ENCODE measurements around the gene OSBPL9.
"Not testable (repeated sequence)": the region's sequence is repeated elsewhere in the genome, so short reads cannot be mapped to it uniquely, and the experiment has no call there.

OSBPL9 gene

GRCh38 chr1:51581238-51581637 lies 35.7 kb upstream of the OSBPL9 start:
- Mint-ChIP-seq H3K27ac (ENCODE audit: low read depth) (no peak overlapping the region), H3K9me3 (no peaks in the 10 kb centered on the region), H3K36me3 (ENCODE audit: insufficient read depth) (no peaks in the 10 kb centered on the region), H3K4me1 (peaks cover 15% of the 10 kb centered on the region), H3K4me3 (no peak overlapping the region), H3K27me3 (no peaks in the 10 kb centered on the region)
- DNase-seq (ENCODE audit: low spot score in 2 of 2) (no peak), ATAC-seq (replicated peaks; ENCODE audit: extremely low read depth, poor library complexity, severe bottlenecking) (no peak)

GRCh38 chr1:51583532-51583931 lies 33.4 kb upstream of the OSBPL9 start:
- no peak for ATAC-seq (replicated peaks; ENCODE audit: extremely low read depth, poor library complexity, severe bottlenecking)
- peaks cover 3% of the 10 kb centered on the region for H3K4me1 Mint-ChIP-seq
- DNase-seq (ENCODE audit: low spot score in 2 of 2), result no peak
- H3K36me3 Mint-ChIP-seq (ENCODE audit: insufficient read depth), result no peaks in the 10 kb centered on the region
- H3K27me3 Mint-ChIP-seq, result peaks cover 3% of the 10 kb centered on the region
- no peaks in the 10 kb centered on the region for H3K9me3 Mint-ChIP-seq
- H3K4me3 Mint-ChIP-seq, result no peak overlapping the region
- no peak overlapping the region for H3K27ac Mint-ChIP-seq (ENCODE audit: low read depth)

- H3K27ac Mint-ChIP-seq (ENCODE audit: low read depth), result no peak overlapping the region
- peaks cover 8% of the 10 kb centered on the region for H3K27me3 Mint-ChIP-seq
- no peak overlapping the region for H3K4me3 Mint-ChIP-seq
These were observed 32.9 kb upstream of the OSBPL9 start for GRCh38 chr1:51584021-51584420.

GRCh38 chr1:51592711-51593110 lies 24.2 kb upstream of the OSBPL9 start:
- H3K27me3 Mint-ChIP-seq, result peaks cover 9% of the 10 kb centered on the region
- DNase-seq (ENCODE audit: low spot score in 2 of 2) (no peak), ATAC-seq (replicated peaks; ENCODE audit: extremely low read depth, poor library complexity, severe bottlenecking) (no peak)
- H3K4me3 Mint-ChIP-seq, result no peak overlapping the region
- peaks cover 2% of the 10 kb centered on the region for H3K36me3 Mint-ChIP-seq (ENCODE audit: insufficient read depth)
- no peak overlapping the region for H3K27ac Mint-ChIP-seq (ENCODE audit: low read depth)
- no peaks in the 10 kb centered on the region for H3K4me1 Mint-ChIP-seq
- no peaks in the 10 kb centered on the region for H3K9me3 Mint-ChIP-seq

More at GRCh38 chr1:51584021-51584420, 32.9 kb upstream of the OSBPL9 start:
- Mint-ChIP-seq H3K9me3 (no peaks in the 10 kb centered on the region), H3K36me3 (ENCODE audit: insufficient read depth) (no peaks in the 10 kb centered on the region), H3K4me1 (no peaks in the 10 kb centered on the region)
- ATAC-seq (replicated peaks; ENCODE audit: extremely low read depth, poor library complexity, severe bottlenecking) (no peak), DNase-seq (ENCODE audit: low spot score in 2 of 2) (no peak)

GRCh38 chr1:51594716-51595115 lies 22.2 kb upstream of the OSBPL9 start:
- Mint-ChIP-seq H3K27ac (ENCODE audit: low read depth) (no peak overlapping the region), H3K4me1 (no peaks in the 10 kb centered on the region), H3K9me3 (no peaks in the 10 kb centered on the region), H3K4me3 (no peak overlapping the region), H3K27me3 (no peaks in the 10 kb centered on the region), H3K36me3 (ENCODE audit: insufficient read depth) (peaks cover 3% of the 10 kb centered on the region)
- DNase-seq (ENCODE audit: low spot score in 2 of 2), result no peak
- no peak for ATAC-seq (replicated peaks; ENCODE audit: extremely low read depth, poor library complexity, severe bottlenecking)

GRCh38 chr1:51600529-51600928 lies 16.4 kb upstream of the OSBPL9 start:
- H3K4me1 Mint-ChIP-seq, result no peaks in the 10 kb centered on the region
- no peak overlapping the region for H3K27ac Mint-ChIP-seq (ENCODE audit: low read depth)
- no peak overlapping the region for H3K4me3 Mint-ChIP-seq
- H3K27me3 Mint-ChIP-seq, result peaks cover 7% of the 10 kb centered on the region
- no peaks in the 10 kb centered on the region for H3K9me3 Mint-ChIP-seq
- peaks cover 1% of the 10 kb centered on the region for H3K36me3 Mint-ChIP-seq (ENCODE audit: insufficient read depth)
- DNase-seq (ENCODE audit: low spot score in 2 of 2) (no peak), ATAC-seq (replicated peaks; ENCODE audit: extremely low read depth, poor library complexity, severe bottlenecking) (no peak)

GRCh38 chr1:51600965-51601364 lies 15.9 kb upstream of the OSBPL9 start:
- ATAC-seq (replicated peaks; ENCODE audit: extremely low read depth, poor library complexity, severe bottlenecking), result no peak
- H3K4me1 Mint-ChIP-seq, result no peaks in the 10 kb centered on the region
- peaks cover 1% of the 10 kb centered on the region for H3K36me3 Mint-ChIP-seq (ENCODE audit: insufficient read depth)
- no peak overlapping the region for H3K4me3 Mint-ChIP-seq
- H3K27ac Mint-ChIP-seq (ENCODE audit: low read depth), result no peak overlapping the region
- DNase-seq (ENCODE audit: low spot score in 2 of 2), result no peak
- peaks cover 12% of the 10 kb centered on the region for H3K27me3 Mint-ChIP-seq
- H3K9me3 Mint-ChIP-seq, result no peaks in the 10 kb centered on the region

- no peak for ATAC-seq (replicated peaks; ENCODE audit: extremely low read depth, poor library complexity, severe bottlenecking)
- Mint-ChIP-seq H3K9me3 (no peaks in the 10 kb centered on the region), H3K4me1 (no peaks in the 10 kb centered on the region), H3K27ac (ENCODE audit: low read depth) (no peak overlapping the region), H3K4me3 (no peak overlapping the region), H3K27me3 (peaks cover 42% of the 10 kb centered on the region), H3K36me3 (ENCODE audit: insufficient read depth) (peaks cover 2% of the 10 kb centered on the region)
- no peak for DNase-seq (ENCODE audit: low spot score in 2 of 2)
These were observed 10.8 kb upstream of the OSBPL9 start for GRCh38 chr1:51605961-51606723.

- Mint-ChIP-seq H3K27me3 (peaks cover 56% of the 10 kb centered on the region), H3K4me3 (no peak overlapping the region), H3K36me3 (ENCODE audit: insufficient read depth) (peaks cover 2% of the 10 kb centered on the region), H3K9me3 (no peaks in the 10 kb centered on the region), H3K27ac (ENCODE audit: low read depth) (no peak overlapping the region), H3K4me1 (no peaks in the 10 kb centered on the region)
- DNase-seq (ENCODE audit: low spot score in 2 of 2) (no peak), ATAC-seq (replicated peaks; ENCODE audit: extremely low read depth, poor library complexity, severe bottlenecking) (no peak)
These were observed 9.2 kb upstream of the OSBPL9 start for GRCh38 chr1:51607681-51608095.

GRCh38 chr1:51610104-51610503 lies 6.8 kb upstream of the OSBPL9 start:
- H3K4me1 Mint-ChIP-seq; H3K27ac Mint-ChIP-seq (ENCODE audit: low read depth); ATAC-seq (replicated peaks; ENCODE audit: extremely low read depth, poor library complexity, severe bottlenecking); H3K36me3 Mint-ChIP-seq (ENCODE audit: insufficient read depth); DNase-seq (ENCODE audit: low spot score in 2 of 2); H3K9me3 Mint-ChIP-seq; H3K4me3 Mint-ChIP-seq: not testable (repeated sequence)
- H3K27me3 Mint-ChIP-seq, result peaks cover 54% of the 10 kb centered on the region

GRCh38 chr1:51610637-51611036 lies 6.3 kb upstream of the OSBPL9 start:
- ATAC-seq (replicated peaks; ENCODE audit: extremely low read depth, poor library complexity, severe bottlenecking), result no peak
- Mint-ChIP-seq H3K9me3 (no peaks in the 10 kb centered on the region), H3K27ac (ENCODE audit: low read depth) (no peak overlapping the region), H3K27me3 (peaks cover 48% of the 10 kb centered on the region), H3K36me3 (ENCODE audit: insufficient read depth) (peaks cover 2% of the 10 kb centered on the region), H3K4me1 (no peaks in the 10 kb centered on the region), H3K4me3 (no peak overlapping the region)
- no peak for DNase-seq (ENCODE audit: low spot score in 2 of 2)

GRCh38 chr1:51612447-51612961 lies 4.4 kb upstream of the OSBPL9 start:
- DNase-seq (ENCODE audit: low spot score in 2 of 2) (no peak), ATAC-seq (replicated peaks; ENCODE audit: extremely low read depth, poor library complexity, severe bottlenecking) (no peak)
- peaks cover 43% of the 10 kb centered on the region for H3K27me3 Mint-ChIP-seq
- H3K36me3 Mint-ChIP-seq (ENCODE audit: insufficient read depth), result peaks cover 6% of the 10 kb centered on the region
- peaks cover 12% of the 10 kb centered on the region for H3K4me1 Mint-ChIP-seq
- H3K4me3 Mint-ChIP-seq, result no peak overlapping the region
- no peaks in the 10 kb centered on the region for H3K9me3 Mint-ChIP-seq
- H3K27ac Mint-ChIP-seq (ENCODE audit: low read depth), result no peak overlapping the region

GRCh38 chr1:51615780-51616291 lies 1.1 kb upstream of the OSBPL9 start:
- ATAC-seq (replicated peaks; ENCODE audit: extremely low read depth, poor library complexity, severe bottlenecking), result no peak
- Mint-ChIP-seq H3K4me3 (no peak overlapping the region), H3K36me3 (ENCODE audit: insufficient read depth) (peaks cover 7% of the 10 kb centered on the region), H3K27ac (ENCODE audit: low read depth) (no peak overlapping the region), H3K4me1 (peaks cover 33% of the 10 kb centered on the region), H3K9me3 (no peaks in the 10 kb centered on the region), H3K27me3 (peaks cover 18% of the 10 kb centered on the region)
- no peak for DNase-seq (ENCODE audit: low spot score in 2 of 2)
